Germinal center (tissue), 1 donor: ENCODE data around the gene SACM1L.

Source experiments
- DNase-seq: peaks from one replicate; pipeline ENCODE4 v3.0.0; 2012; ENCODE audit warnings: mixed read lengths, low spot score

SACM1L gene

DNA sequence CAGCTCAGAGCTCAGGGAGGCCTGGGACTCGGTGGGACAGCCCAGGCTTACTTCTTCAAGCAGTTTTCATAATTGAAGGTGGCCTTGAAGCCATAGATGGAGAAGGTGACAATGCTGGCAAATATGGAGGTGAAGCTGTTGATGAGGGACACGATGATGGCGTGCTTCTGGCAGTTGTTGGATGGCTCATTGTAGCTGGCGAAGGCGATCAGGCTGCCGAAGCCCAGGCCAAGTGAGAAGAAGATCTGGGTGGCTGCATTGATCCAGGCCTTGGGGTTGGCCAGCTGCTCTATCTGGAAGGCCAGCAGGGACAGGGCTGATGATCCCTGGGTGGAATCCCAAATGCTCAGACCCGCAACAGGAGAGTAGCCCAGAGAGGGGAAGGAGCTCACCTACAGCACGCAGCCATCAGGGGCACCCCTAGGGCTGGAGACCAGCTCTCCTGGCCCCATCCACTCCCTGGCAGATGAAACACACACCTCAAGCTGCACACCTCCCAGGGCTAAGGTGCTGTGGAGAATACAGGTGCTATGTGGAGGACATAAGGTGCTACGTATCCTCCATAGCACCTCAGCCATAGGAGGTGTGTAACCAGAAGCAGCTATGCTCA lies 82.1 kb downstream of the SACM1L start:
- DNase-seq, result no peak

GRCh38 chr3:45771831-45772230 lies 82.6 kb downstream of the SACM1L start:
- no peak for DNase-seq

GRCh38 chr3:45772341-45773035 lies 83.3 kb downstream of the SACM1L start:
- DNase-seq, result no peak

GRCh38 chr3:45773072-45773471 lies 83.9 kb downstream of the SACM1L start:
- no peak for DNase-seq

GRCh38 chr3:45773714-45774449 lies 84.7 kb downstream of the SACM1L start:
- DNase-seq, result no peak

GRCh38 chr3:45774581-45775521 lies 85.7 kb downstream of the SACM1L start:
- DNase-seq, result no peak

DNA sequence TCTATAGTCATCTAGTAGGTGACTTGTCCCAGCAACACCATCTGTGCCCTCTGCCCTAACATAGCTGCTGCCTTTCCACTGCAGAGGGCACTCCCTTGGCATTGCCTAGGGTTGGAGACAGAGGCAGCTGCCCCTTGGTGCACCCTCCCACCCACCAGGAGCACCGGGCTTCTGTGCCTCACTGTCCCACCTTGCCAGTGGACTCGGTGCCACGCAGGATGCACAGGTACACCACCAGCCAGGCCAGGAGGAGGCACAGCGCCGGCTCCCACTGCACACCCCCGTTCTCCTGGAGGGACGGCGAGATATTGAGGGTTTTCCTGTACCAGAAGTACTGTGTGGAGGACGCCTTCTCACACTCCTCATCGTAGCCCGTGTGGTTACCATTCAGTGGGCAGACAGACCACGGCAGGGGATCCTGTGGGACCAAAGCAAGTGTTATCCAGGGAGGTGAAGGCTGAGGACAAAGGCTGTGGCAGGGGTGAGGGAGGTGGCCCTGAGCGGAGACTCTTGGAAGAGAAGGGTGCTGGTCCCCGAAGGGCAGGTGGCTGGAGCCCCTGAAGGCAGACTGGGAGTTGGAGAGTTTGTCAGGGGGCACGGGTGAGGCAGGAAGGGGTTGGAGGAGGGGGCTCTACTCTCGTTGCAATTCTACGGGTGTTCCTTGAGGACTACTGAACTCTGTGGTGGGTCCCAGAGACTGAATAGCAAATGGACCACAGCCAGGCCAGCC lies 86.5 kb downstream of the SACM1L start:
- no peak for DNase-seq

DNA sequence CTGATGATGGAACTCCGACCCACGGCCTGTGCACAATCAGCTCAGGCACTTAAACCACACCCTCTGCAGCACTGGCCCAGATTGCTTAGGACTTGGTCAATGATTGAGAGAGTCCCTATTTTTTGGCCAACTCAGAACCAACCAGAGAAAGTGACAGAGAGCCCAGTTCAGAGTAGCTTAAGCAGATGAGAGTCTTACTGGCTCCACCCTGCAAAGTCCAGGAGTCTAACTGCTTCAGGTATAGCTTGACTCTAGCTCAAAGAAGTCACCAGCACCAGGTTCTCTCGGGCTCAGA lies 87.1 kb downstream of the SACM1L start:
- no peak for DNase-seq

GRCh38 chr3:45776611-45777010 lies 87.4 kb downstream of the SACM1L start:
- DNase-seq, result no peak

DNA sequence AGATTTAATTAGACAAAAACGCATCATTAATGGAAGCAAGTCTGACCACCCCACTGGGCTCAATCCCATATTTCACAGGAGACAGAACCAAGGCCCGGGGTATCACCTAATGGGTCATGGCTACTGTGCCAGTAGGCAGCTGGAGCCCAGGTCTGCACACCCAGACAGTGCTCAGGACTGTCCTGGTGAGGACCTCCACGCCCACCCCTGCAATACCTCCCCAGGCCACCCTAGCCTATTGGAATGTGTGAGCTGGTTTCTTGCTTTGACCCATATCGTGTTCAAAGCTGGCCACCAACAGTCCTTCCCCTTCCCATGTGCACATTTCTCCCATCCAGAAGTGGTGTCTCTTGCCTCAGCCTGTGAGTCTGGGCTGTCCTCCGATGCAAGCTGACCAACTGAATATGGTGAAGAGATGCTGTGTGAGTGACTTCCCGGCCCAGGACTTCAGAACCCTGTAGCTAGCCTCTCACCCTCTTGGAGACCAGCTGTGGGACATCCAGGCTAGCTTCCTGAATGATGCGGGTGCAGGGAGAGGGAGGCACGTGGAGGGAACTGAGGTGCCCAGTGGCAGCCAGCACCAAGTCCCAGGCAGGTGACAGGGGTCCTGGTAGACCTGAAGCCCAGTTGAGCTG lies 88.0 kb downstream of the SACM1L start:
- no peak for DNase-seq

DNA sequence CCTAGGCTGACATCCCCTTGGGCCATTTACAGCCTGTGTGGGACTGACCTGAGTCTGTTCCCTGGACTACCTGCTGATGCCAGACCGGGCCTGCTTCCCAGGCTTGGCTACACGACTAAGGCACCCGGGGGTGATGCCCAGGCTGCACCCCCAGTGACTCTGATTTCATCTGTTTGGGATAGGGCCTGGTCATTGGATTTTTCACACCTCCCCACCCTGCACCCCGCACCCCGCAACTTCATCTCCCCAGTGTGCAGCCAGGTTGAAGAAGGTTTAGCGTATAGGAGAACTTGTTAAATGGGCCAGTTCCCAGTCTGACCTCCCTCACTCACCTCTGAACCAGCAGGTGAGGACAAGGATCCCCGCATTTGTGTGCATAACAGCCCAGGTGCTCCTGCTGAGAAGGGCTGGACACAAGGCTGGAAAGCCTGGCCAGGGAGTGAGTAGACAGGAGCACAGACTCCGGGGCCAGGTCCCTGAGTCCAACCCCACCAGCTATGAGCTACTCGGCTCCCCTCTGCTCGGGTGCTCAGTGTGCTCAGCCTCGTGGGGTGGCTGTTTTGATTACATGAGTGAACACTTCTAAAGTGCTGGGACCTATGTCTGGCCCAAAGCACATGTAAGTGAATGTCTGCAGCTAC lies 88.7 kb downstream of the SACM1L start:
- DNase-seq, result no peak

DNA sequence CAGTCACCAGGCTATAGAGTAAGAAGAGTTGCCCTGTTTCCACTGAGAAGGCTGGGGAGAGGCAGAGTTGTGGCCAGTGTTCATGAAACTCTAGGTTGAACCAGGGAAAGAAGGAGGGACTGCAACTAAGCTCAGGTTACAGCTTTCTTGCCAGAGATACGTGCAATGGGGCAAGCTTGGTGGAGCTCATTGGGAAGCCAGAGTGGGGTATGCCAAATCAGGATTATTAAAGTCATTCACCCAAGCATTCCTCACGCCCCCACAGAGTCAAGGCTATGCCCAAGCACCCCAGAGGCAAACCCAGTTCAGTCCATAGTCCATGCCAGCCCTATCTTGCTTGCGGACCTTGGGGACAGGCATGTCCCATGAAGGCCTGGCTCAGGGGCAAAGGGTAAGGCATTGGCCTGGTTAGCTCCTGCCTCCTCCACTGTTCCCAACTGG lies 89.6 kb downstream of the SACM1L start:
- DNase-seq, result no peak

DNA sequence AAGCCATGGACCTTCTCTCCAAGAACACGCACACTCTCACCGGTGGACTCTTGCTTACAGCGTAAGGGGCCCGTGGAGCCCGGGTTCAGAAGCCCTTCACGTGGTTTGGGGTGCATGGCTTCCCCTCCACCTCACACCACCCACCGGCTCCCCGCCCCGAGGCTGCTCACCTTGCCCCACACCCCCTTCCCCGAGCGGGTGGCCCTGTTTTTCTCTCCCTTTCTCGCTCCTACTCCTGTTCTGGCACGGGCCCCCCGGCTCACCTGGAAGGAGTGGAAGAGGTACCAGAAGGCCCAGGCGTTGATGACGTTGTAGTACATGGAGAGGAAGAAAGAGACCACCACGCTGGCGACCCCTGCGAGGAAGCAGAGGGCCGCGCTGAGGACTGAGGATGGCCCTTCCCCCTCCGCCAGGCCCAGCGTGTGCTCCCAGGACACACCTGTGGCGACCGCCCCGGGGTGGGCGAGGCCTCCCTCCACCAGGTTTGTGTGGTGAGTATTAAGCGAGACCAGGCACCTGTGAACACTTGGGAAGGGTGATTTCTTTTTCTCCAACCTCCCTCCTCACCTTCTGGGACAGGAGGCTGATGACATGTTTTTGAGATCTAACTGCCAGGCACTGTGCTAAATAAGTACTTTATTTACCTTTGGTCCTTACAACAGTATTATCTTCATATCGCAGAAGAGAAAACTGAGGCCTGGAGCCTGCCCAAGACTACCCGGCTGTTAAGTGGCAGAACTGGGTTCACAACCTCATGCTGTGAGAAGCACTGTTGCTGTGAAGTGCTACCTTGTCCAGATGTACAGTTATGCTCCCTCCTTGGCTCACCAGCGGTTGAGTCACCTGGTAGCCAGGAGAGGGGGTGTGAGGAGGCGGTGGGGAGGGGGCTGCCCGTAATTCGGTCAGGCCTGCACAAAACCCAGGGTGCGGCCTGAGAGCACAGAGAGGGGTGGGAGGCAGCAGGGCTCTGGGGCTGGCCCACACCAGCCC lies 90.8 kb downstream of the SACM1L start:
- no peak for DNase-seq

DNA sequence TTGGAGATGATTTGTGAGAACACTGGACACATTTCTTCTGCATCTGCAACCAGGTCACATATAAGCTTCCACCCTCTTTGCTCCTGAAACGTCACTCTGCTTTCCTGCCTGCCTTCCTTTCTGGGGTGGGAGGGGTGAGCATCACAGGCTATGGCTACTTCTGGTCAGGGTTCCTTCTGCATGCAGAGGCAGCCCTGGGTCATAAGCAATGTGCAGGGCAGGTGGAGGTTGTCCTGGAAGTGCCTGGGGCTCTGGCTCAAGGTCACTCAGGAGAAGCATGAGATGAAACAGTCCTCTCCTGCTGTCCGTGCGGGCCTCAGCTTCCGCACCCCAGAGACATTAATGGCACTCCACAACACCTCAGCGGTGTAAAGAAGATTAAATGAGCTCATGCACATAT lies 92.1 kb downstream of the SACM1L start:
- no peak for DNase-seq

GRCh38 chr3:45781841-45782240 lies 92.6 kb downstream of the SACM1L start:
- no peak for DNase-seq

DNA sequence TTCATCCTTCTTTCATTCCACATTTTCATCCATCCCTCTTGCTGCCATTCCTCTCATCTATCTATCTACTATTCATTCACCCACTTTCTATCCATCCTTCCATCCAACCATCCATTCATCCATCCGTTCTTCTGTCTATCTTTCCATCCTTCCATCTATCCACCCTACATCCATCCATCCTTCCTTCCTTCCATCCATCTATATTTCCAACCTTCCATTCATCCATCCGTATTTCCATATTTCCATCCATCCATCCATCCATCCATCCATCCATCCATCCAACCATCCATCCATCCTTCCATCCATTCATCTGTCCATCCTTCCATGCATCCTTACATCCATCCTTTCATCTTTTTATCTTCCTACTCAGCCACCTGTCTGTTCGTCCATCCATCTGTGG lies 93.2 kb downstream of the SACM1L start:
- DNase-seq, result no peak

DNA sequence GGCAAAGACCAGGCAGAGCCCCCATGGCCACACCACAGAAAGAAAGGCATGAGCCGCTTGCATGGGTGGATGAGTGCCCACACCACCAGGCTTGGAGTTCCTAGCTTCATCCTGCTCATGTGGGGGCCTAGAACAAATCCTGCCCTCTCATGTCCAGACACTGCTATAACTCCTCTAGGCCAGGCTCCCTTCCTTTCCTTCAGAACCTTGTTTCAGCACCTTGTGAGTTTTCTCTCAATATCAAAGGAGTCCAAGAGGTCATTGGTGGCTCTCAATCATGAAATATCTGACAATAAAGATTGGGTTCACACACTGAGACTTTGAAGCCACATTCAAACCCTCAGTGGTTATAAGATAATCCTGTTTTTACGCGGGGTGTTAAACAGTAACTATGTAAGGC lies 94.5 kb downstream of the SACM1L start:
- DNase-seq, result no peak

GRCh38 chr3:45785605-45786150 lies 96.5 kb downstream of the SACM1L start:
- DNase-seq, result no peak
